ENCODE data around the gene IFT122. TPM values are rescaled to one million over a fixed set of nuclear protein-coding genes. Genes with fewer than 3 reads are reported as not detected.

Gene IFT122
- total and polyA plus RNA-seq, 8 donors = 15.3 to 37.1 (median 21.8) TPM

GRCh38 chr3:129398803-129399144 is 41.2 kb upstream of the IFT122 start:
- H3K4me3 ChIP-seq = peak overlapping the region; percentile 66 to 90 (median 75)
- DNase-seq (peak in 1 of 6 donors; percentile 58), FAIRE-seq (no peak), ATAC-seq (peak; percentile 26 to 54 (median 52))
- no peaks in the 10 kb centered on the region for H3K36me3 ChIP-seq
- no peaks in the 10 kb centered on the region for H3K9me3 ChIP-seq
- no peaks in the 10 kb centered on the region for H3K27me3 ChIP-seq
- intact Hi-C loops (cut with DNase I) = no loop called here
- no peak for TF ChIP-seq CTCF (IDR thresholded peaks at IDR 0.05)
- WGBS, 2 donors = 0% methylated on average over 18 of the region's 18 CpGs
- H3K4me1 ChIP-seq = peaks cover 5 to 9% (median 6%) of the 10 kb centered on the region in 3 donors
- H3K27ac ChIP-seq = peak overlapping the region; percentile 55 to 94 (median 90)

- no peaks in the 10 kb centered on the region for H3K27me3 ChIP-seq
- ATAC-seq (peak; percentile 92 to 96 (median 96)), DNase-seq (peak; percentile 58 to 87 (median 84)), FAIRE-seq (peak; percentile 86)
- H3K9me3 ChIP-seq = no peaks in the 10 kb centered on the region
- H3K27ac ChIP-seq = peak overlapping the region; percentile 55 to 94 (median 90)
- H3K4me3 ChIP-seq = peak overlapping the region; percentile 66 to 90 (median 75)
- 0 to 1% methylated on average over 25 of the region's 25 CpGs for WGBS, 2 donors
- H3K4me1 ChIP-seq = peaks cover 5 to 9% (median 6%) of the 10 kb centered on the region in 3 donors
- H3K36me3 ChIP-seq = no peaks in the 10 kb centered on the region
- TF ChIP-seq CTCF (IDR thresholded peaks at IDR 0.05) = peak; percentile 44 to 83 (median 68)
- intact Hi-C loops (cut with DNase I) = no loop called here
These were observed 40.7 kb upstream of the IFT122 start for GRCh38 chr3:129399145-129399894.

- Histone ChIP-seq H3K27me3 (no peaks in the 10 kb centered on the region), H3K36me3 (no peaks in the 10 kb centered on the region), H3K4me1 (peaks cover 5 to 9% (median 6%) of the 10 kb centered on the region in 3 donors), H3K9me3 (no peaks in the 10 kb centered on the region), H3K27ac (peak overlapping the region; percentile 55 to 94 (median 90)), H3K4me3 (peak overlapping the region in 3 of 4 donors; percentile 66 to 90 (median 67))
- no peak for TF ChIP-seq CTCF (IDR thresholded peaks at IDR 0.05)
- ATAC-seq (peak in 3 of 4 donors; percentile 4 to 33 (median 25)), DNase-seq (peak in 1 of 6 donors; percentile 28), FAIRE-seq (no peak)
- 46 to 48% methylated on average over 8 of the region's 8 CpGs for WGBS, 2 donors
- intact Hi-C loops (cut with DNase I) = no loop called here
These were observed 40.1 kb upstream of the IFT122 start for GRCh38 chr3:129399895-129400357.

- DNase-seq (no peak), FAIRE-seq (no peak), ATAC-seq (no peak)
- no peaks in the 10 kb centered on the region for H3K9me3 ChIP-seq
- no peak for TF ChIP-seq CTCF (IDR thresholded peaks at IDR 0.05)
- H3K4me1 ChIP-seq = peaks cover 5 to 9% (median 6%) of the 10 kb centered on the region in 3 donors
- no peak overlapping the region for H3K4me3 ChIP-seq
- no peaks in the 10 kb centered on the region for H3K36me3 ChIP-seq
- H3K27ac ChIP-seq = no peak overlapping the region
- 65 to 74% methylated on average over 7 of the region's 7 CpGs for WGBS, 2 donors
- no peaks in the 10 kb centered on the region for H3K27me3 ChIP-seq
- intact Hi-C loops (cut with DNase I) = no loop called here
These were observed 37.8 kb upstream of the IFT122 start for GRCh38 chr3:129402210-129402609.

GRCh38 chr3:129402616-129403015 is 37.4 kb upstream of the IFT122 start:
- no peaks in the 10 kb centered on the region for H3K9me3 ChIP-seq
- no peak overlapping the region for H3K27ac ChIP-seq
- no peaks in the 10 kb centered on the region for H3K36me3 ChIP-seq
- intact Hi-C loops (cut with DNase I) = no loop called here
- no peak for TF ChIP-seq CTCF (IDR thresholded peaks at IDR 0.05)
- no peak for DNase-seq
- peaks cover 5 to 7% (median 6%) of the 10 kb centered on the region in 3 donors for H3K4me1 ChIP-seq
- no peak for FAIRE-seq
- no peak for ATAC-seq
- H3K27me3 ChIP-seq = no peaks in the 10 kb centered on the region
- WGBS, 2 donors = 83 to 93% methylated on average over 4 of the region's 4 CpGs
- no peak overlapping the region for H3K4me3 ChIP-seq

Measured in pancreas (tissue), 10 donors.